PFSK-1 (cell line): ENCODE data around the gene G6PD. TPM values are rescaled to one million over a fixed set of nuclear protein-coding genes. Genes with fewer than 3 reads are reported as not detected.

Experiments
- FOXP2 ChIP-seq: optimal IDR thresholded peaks from 2 replicates; pipeline ENCODE3; 2011; ENCODE audit warnings: borderline replicate concordance, control low read depth, inconsistent platforms; ENCODE audit not compliant: insufficient read depth; ENCODE audit errors: extremely low read length, extremely low read depth
- POLR2AphosphoS5 ChIP-seq: IDR thresholded peaks from 2 replicates; pipeline ENCODE4 v1.6.1; 2012; ENCODE audit warnings: low read depth, mild to moderate bottlenecking, control low read depth, low read length, moderate library complexity
- SIN3A ChIP-seq: IDR thresholded peaks from 2 replicates; pipeline ENCODE4 v1.6.1; 2012; ENCODE audit warnings: mild to moderate bottlenecking, low read length, moderate library complexity, borderline replicate concordance; ENCODE audit not compliant: insufficient read depth
- TAF1 ChIP-seq: IDR thresholded peaks from 2 replicates; pipeline ENCODE4 v1.6.1; 2012; ENCODE audit warnings: low read length, control low read depth, borderline replicate concordance; ENCODE audit not compliant: insufficient read depth
- polyA plus RNA-seq: library from polyadenylated mRNA; unstranded; fragments of >200 nt; gene quantifications from one replicate; pipeline ENCODE4 v1.2.1, GENCODE V29; 2012; ENCODE audit warnings: low read depth, missing spikeins; ENCODE audit not compliant: insufficient read length
- TF ChIP-seq, protein P1 (sequence below), 2 experiments: IDR thresholded peaks; 2 replicates each; pipeline versions ENCODE4 v1.6.1 to v1.8.0; 2011 to 2012; ENCODE audit warnings: low read depth in 2 of 2, low read length in 2 of 2, control low read depth in 1 of 2, inconsistent platforms in 1 of 2, mild to moderate bottlenecking in 1 of 2, moderate library complexity in 1 of 2; ENCODE audit not compliant: insufficient read depth in 1 of 2

Gene G6PD
- 150 TPM for polyA plus RNA-seq

GRCh38 chrX:154546354-154547244, at the start of gene G6PD:
Gene G6PD, minus strand, starts transcription at chrX:154546846. Its CDS starts 691 bp downstream, at chrX:154546155.
- TF ChIP-seq FOXP2 (no peak), SIN3A (no peak), TAF1 (no peak), POLR2AphosphoS5 (peak; percentile 62)
- TF ChIP-seq, protein P1, sequence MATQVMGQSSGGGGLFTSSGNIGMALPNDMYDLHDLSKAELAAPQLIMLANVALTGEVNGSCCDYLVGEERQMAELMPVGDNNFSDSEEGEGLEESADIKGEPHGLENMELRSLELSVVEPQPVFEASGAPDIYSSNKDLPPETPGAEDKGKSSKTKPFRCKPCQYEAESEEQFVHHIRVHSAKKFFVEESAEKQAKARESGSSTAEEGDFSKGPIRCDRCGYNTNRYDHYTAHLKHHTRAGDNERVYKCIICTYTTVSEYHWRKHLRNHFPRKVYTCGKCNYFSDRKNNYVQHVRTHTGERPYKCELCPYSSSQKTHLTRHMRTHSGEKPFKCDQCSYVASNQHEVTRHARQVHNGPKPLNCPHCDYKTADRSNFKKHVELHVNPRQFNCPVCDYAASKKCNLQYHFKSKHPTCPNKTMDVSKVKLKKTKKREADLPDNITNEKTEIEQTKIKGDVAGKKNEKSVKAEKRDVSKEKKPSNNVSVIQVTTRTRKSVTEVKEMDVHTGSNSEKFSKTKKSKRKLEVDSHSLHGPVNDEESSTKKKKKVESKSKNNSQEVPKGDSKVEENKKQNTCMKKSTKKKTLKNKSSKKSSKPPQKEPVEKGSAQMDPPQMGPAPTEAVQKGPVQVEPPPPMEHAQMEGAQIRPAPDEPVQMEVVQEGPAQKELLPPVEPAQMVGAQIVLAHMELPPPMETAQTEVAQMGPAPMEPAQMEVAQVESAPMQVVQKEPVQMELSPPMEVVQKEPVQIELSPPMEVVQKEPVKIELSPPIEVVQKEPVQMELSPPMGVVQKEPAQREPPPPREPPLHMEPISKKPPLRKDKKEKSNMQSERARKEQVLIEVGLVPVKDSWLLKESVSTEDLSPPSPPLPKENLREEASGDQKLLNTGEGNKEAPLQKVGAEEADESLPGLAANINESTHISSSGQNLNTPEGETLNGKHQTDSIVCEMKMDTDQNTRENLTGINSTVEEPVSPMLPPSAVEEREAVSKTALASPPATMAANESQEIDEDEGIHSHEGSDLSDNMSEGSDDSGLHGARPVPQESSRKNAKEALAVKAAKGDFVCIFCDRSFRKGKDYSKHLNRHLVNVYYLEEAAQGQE (IDR thresholded peaks at IDR 0.05; ENCODE audit: insufficient read depth in 1 of 2, low read depth in 2 of 2, low read length in 2 of 2) = no peak

DNA sequence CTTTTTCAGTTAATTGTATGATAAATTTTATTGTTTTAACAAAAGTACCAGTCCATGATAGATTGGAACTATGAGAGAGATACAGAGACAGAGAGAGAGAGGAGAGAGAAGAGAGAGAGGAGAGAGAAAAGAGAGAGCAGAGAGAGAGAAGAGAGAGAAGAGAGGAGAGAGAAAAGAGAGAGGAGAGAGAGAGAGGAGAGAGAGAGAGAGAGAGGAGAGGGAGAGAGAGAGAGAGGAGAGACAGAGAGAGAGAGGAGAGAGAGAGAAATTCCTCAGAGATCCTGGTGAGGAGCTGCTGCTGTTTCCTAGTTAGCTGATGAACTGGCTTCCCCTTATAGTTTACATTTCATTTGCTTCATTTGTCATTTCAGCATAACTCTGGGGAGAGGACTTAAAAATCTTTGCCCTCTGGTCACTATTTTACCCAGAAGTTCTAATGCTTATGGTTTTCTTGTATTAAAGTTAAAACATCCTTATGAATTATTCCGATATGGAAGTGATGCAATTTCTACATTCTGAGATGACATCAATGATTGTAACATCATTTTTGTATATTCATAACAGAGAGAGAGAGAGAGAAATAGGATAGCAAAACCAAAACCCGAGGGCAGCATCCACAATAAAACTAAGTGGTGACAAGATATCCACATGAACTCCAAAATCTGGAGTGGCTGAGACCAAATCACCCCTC, 49.1 kb upstream of the G6PD start:
- TF ChIP-seq SIN3A (no peak), FOXP2 (no peak)
- TF ChIP-seq, protein P1 (IDR thresholded peaks at IDR 0.05; ENCODE audit: insufficient read depth in 1 of 2, low read depth in 2 of 2, low read length in 2 of 2) = no peak

DNA sequence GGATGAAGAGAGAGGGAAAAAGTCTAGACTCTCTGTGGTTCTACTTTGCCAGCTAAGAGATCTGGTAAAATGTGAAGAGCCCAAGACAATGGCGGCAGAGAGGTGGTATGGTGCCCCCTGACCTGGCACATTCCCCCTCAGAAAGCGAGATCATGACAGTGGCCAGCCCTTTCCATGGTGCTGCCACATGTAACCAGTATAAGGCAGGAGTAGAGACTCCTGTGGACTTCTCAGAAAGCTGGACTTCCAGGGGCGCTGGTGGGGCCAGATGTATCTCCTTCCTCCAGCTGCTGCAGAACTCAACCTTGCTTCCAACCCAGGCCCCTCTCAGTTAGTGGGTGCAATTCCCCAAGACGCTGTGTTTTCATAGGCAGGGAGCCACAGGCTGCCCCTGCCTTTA, 47.8 kb upstream of the G6PD start:
- TF ChIP-seq SIN3A (no peak), POLR2AphosphoS5 (no peak), TAF1 (no peak), FOXP2 (no peak)
- TF ChIP-seq, protein P1 (IDR thresholded peaks at IDR 0.05; ENCODE audit: insufficient read depth in 1 of 2, low read depth in 2 of 2, low read length in 2 of 2) = no peak

DNA sequence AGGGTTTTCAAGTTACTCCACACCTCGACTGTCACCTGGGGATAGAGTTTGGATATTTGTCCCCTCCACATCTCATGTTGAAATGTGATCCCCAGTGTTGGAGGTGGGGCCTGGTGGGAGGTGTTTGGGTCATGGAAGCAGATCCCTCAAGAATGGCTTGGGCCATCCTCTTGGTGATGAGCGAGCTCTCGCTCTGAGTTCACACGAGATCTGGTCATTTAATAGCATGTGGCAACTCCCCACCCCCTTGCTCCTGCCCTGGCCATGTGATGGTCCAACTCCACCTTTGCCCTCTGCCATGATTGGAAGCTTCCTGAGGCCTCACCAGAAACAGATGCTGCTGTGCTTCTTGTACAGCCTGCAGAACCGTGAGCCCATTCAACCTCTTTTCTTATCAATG, 46.6 kb upstream of the G6PD start:
- TF ChIP-seq TAF1 = no peak
- TF ChIP-seq POLR2AphosphoS5 = no peak
- no peak for TF ChIP-seq SIN3A

- TF ChIP-seq SIN3A (no peak), TAF1 (no peak), POLR2AphosphoS5 (no peak), FOXP2 (no peak)
- TF ChIP-seq, protein P1 (IDR thresholded peaks at IDR 0.05; ENCODE audit: insufficient read depth in 1 of 2, low read depth in 2 of 2, low read length in 2 of 2) = no peak
Measured at GRCh38 chrX:154592505-154592904, 45.9 kb upstream of the G6PD start.
